Measurements from ENCODE around the gene IL2RA.
A peak's percentile ranks its signal among the peaks of the same experiment; 100 is the strongest.

The IL2RA gene

GRCh38 chr10:6014241-6014761 is 47.9 kb downstream of the IL2RA start:
- Histone ChIP-seq H3K36me3 (ENCODE audit: insufficient read depth) (no peaks in the 10 kb centered on the region), H3K4me3 (IDR thresholded peaks at IDR 0.05; ENCODE audit: insufficient read depth, low read depth, low read length) (no peak overlapping the region), H3K79me2 (ENCODE audit: insufficient read depth, low read depth) (no peaks in the 10 kb centered on the region), H3K27ac (no peak overlapping the region), H2AFZ (ENCODE audit: low read depth) (peak overlapping the region; percentile 11; the same call in 1 of the 2 replicates), H3K9ac (no peak overlapping the region), H3K27me3 (ENCODE audit: insufficient read depth, low read depth) (no peaks in the 10 kb centered on the region), H3K4me1 (ENCODE audit: low read depth, poor library complexity, severe bottlenecking) (peaks cover 5% of the 10 kb centered on the region), H4K20me1 (ENCODE audit: insufficient read depth) (no peaks in the 10 kb centered on the region), H3K4me2 (peak overlapping the region; percentile 21; the same call in 1 of the 2 replicates)
- TF ChIP-seq, protein P1, sequence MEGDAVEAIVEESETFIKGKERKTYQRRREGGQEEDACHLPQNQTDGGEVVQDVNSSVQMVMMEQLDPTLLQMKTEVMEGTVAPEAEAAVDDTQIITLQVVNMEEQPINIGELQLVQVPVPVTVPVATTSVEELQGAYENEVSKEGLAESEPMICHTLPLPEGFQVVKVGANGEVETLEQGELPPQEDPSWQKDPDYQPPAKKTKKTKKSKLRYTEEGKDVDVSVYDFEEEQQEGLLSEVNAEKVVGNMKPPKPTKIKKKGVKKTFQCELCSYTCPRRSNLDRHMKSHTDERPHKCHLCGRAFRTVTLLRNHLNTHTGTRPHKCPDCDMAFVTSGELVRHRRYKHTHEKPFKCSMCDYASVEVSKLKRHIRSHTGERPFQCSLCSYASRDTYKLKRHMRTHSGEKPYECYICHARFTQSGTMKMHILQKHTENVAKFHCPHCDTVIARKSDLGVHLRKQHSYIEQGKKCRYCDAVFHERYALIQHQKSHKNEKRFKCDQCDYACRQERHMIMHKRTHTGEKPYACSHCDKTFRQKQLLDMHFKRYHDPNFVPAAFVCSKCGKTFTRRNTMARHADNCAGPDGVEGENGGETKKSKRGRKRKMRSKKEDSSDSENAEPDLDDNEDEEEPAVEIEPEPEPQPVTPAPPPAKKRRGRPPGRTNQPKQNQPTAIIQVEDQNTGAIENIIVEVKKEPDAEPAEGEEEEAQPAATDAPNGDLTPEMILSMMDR (conservative IDR thresholded peaks at IDR 0.05; ENCODE audit: low read depth, low read length) = peak; percentile 81

GRCh38 chr10:6013413-6014192 is 48.6 kb downstream of the IL2RA start:
- TF ChIP-seq, protein P1 (conservative IDR thresholded peaks at IDR 0.05; ENCODE audit: low read depth, low read length) = no peak
- Histone ChIP-seq H3K4me2 (peak overlapping the region; percentile 21; the same call in 1 of the 2 replicates), H4K20me1 (ENCODE audit: insufficient read depth) (no peaks in the 10 kb centered on the region), H3K79me2 (ENCODE audit: insufficient read depth, low read depth) (no peaks in the 10 kb centered on the region), H3K27me3 (ENCODE audit: insufficient read depth, low read depth) (no peaks in the 10 kb centered on the region), H3K36me3 (ENCODE audit: insufficient read depth) (no peaks in the 10 kb centered on the region), H3K4me3 (IDR thresholded peaks at IDR 0.05; ENCODE audit: insufficient read depth, low read depth, low read length) (no peak overlapping the region), H2AFZ (ENCODE audit: low read depth) (peak overlapping the region; percentile 11; the same call in 1 of the 2 replicates), H3K27ac (no peak overlapping the region), H3K9ac (no peak overlapping the region), H3K4me1 (ENCODE audit: low read depth, poor library complexity, severe bottlenecking) (peaks cover 5% of the 10 kb centered on the region)

GRCh38 chr10:6012121-6012905 is 49.9 kb downstream of the IL2RA start:
- no peak overlapping the region for H3K4me3 ChIP-seq (IDR thresholded peaks at IDR 0.05; ENCODE audit: insufficient read depth, low read depth, low read length)
- no peak overlapping the region for H3K9ac ChIP-seq
- no peaks in the 10 kb centered on the region for H3K36me3 ChIP-seq (ENCODE audit: insufficient read depth)
- no peaks in the 10 kb centered on the region for H3K79me2 ChIP-seq (ENCODE audit: insufficient read depth, low read depth)
- TF ChIP-seq, protein P1 (conservative IDR thresholded peaks at IDR 0.05; ENCODE audit: low read depth, low read length) = no peak
- no peaks in the 10 kb centered on the region for H4K20me1 ChIP-seq (ENCODE audit: insufficient read depth)
- H3K27ac ChIP-seq = no peak overlapping the region
- no peak overlapping the region for H2AFZ ChIP-seq (ENCODE audit: low read depth)
- peaks cover 5% of the 10 kb centered on the region for H3K4me1 ChIP-seq (ENCODE audit: low read depth, poor library complexity, severe bottlenecking)
- H3K27me3 ChIP-seq (ENCODE audit: insufficient read depth, low read depth) = no peaks in the 10 kb centered on the region
- H3K4me2 ChIP-seq = no peak overlapping the region

DNA sequence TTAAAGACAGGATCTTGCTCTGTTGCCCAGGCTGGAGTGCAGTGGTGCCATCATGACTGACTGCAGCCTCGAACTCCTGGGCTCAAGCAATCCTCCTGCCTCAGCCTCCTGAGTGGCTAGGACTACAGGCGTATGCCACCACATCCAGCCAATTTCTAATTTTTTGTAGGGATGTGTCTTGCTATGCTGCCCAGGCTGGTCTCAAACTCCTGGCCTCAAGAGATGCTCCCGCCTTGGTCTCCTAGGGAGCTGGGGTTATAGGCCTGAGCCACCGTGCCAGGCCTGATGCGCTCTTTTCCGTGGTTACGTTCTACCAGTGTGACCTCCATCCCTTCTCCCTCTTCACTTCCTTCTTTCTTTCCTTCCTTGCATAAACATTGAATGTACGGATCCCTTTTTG is 50.6 kb downstream of the IL2RA start:
- Histone ChIP-seq H3K27me3 (ENCODE audit: insufficient read depth, low read depth) (no peaks in the 10 kb centered on the region), H3K4me1 (ENCODE audit: low read depth, poor library complexity, severe bottlenecking) (peaks cover 5% of the 10 kb centered on the region), H3K4me3 (IDR thresholded peaks at IDR 0.05; ENCODE audit: insufficient read depth, low read depth, low read length) (no peak overlapping the region), H3K79me2 (ENCODE audit: insufficient read depth, low read depth) (no peaks in the 10 kb centered on the region), H3K9ac (no peak overlapping the region), H3K36me3 (ENCODE audit: insufficient read depth) (no peaks in the 10 kb centered on the region), H3K4me2 (no peak overlapping the region), H4K20me1 (ENCODE audit: insufficient read depth) (no peaks in the 10 kb centered on the region), H3K27ac (no peak overlapping the region), H2AFZ (ENCODE audit: low read depth) (no peak overlapping the region)
- TF ChIP-seq, protein P1 (conservative IDR thresholded peaks at IDR 0.05; ENCODE audit: low read depth, low read length) = no peak

Measured in KMS-11 (cell line).